Ammon's horn (tissue), 1 donor: ENCODE measurements around the gene CTF1.
A peak's percentile ranks its signal among the peaks of the same experiment; 100 is the strongest.

Source experiments
- DNase-seq: peaks from one replicate; pipeline ENCODE4 v3.0.0-alpha.2; 2016; ENCODE audit warnings: low spot score

Gene CTF1

DNA sequence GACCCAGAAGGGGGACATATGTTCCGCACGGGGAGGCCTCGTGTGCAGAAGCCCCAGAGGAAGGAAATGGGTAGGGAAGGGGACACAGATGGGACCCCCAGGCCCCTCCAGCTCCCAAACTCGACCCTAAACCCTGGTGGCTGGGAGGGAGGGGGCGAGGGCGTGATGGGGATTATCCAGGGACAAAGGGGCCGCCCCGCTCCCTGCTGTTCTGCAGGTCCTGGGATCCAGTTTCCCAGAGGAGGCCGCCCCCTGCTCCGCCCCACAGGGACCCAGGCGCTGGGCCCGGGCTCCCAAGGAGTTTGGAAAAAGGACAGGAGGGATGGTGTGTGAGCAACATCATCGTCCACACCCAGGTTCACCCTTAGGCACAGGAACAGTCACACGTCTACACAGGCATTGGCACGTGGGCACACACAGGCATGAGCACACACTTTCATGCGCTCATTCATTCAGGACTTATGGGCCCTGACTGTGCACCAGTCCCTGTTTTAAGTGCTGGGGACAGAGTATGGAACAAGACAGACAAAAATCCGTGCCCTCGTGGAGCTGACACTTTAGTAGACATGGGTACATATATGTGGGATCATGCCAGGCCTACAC, 14.1 kb downstream of the CTF1 start:
- no peak for DNase-seq

DNA sequence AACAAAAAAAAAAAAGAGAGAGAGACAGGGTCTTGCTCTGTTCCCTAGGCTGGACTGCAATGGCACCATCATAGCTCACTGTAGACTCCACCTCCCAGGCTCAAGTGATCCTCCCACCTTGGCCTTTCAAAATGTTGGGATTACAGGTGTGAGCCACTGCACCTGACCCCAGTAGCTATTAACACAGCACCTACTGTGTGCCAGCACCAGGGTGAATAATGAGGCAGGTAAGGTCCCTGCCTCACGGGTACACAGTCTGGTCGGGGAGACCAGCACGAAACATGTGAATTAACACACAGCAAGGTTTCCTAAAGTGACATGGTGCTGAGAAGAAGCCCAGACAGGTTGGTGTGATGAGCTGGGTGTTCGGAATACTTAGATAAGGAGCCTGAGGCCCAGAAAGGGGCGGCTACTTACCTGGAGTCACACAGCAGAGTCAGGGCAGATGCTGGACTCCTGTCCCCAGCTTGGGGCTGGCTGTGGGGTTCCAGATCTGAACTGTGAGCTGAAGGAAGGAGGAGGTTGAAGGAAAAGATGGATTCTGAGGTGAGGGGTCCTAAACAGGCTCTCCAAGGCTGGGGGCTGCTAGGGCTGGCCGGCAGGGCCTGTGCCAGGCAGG, 16.5 kb downstream of the CTF1 start:
- DNase-seq, result no peak

DNA sequence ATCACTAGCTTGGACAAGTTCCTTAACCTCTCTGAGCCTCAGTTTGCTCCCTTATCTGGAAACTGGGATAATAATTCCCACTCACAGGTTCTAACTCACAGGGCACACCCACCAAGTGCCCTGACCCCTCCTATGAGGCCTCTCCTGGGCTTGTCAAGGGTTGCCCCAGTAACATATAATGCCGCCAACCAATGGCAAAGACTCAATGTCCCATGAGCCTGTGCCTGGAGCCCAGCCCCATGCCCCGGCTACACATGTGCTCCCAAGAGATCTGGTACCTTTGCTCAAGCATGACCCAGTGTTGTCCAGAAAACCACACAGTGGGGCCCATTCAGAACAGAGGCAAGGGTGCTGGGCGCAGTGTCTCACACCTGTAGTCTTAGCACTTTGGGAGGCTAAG, 18.4 kb downstream of the CTF1 start:
- DNase-seq, result no peak

DNA sequence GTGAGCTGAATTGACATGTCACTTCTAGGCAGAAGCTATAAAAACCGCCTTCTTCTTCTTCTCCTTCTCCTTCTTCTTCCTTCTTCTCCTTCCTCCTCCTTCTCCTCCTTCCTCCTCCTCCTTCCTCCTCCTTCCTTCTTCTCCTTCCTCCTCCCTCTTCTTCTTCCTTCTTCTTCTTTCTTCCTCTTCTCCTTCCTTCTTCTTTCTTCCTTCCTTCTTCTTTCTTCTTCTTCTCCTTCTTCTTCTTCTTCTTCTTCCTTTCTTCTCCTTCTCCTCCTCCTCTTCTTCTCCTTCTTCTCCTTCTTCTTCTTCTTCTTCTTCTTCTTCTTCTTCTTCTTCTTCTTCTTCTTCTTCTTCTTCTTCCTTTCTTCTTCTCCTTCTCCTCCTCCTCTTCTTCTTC, 22.2 kb downstream of the CTF1 start:
- DNase-seq, result no peak

DNA sequence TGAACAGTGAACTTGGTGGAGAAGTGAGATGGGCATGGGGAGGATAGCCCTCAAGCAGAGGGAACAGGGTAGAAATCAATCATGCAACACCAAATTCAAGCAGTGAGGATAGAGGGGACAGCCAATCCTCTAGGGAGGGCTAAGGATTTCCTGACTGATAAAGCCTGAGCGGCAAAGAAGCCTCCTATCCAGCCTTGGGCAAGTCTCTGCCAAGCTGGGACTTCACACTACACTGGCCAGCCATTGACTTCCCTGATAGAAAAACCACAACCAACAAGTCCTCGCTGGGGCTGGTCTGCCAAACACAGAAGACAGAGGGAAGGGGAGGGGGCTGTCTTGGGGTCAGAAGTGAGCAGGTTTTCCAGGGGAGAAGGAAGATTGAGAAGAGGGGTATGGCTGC, 24.5 kb downstream of the CTF1 start:
- DNase-seq, result no peak

DNA sequence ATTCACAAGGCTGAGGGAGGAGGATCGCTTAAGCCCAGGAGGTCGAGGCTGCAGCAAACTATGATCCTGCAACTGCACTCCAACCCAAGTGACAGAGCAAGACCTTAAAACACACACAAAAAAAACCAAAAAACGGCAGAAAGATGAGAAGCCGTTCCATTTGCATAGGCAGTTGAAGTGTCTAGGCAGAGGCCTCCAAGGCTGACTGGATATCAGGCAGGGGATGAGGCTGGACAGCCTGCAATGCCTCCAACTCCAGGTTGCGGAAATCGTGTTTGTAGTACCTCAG, 25.0 kb downstream of the CTF1 start:
- DNase-seq, result no peak

DNA sequence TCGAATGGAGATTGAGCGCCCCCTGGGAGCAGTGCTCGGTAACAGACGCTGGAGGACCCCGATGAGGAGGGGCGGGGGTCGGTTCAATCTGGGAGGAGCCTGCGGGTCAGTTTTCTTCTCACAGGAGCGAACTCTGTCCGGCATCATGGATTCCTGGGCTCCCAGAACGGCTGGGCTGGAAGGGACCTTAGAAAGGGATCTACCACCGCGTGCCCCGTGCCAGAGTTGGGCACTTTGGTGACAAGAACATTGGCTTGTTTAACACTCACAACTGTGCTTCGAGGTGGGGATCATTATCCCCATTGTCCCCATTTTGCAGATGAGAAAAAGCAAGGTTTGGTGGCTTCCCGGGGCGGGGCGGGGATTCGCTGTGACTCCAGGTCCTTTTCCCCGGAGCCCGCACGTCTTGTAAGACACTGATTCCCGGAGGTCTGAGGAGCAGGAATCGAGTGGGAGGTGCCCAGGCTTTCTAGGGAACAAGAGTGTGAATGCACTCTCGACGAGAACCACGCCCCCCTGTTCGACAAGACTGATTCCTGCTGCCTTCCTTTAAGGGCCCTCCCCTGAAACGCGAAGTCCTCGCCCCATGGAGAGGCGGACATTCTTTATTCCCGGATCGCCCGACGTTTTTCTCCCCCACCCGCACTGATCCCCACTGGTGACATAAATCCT, 25.5 kb downstream of the CTF1 start:
- DNase-seq, result peak; percentile 91

DNA sequence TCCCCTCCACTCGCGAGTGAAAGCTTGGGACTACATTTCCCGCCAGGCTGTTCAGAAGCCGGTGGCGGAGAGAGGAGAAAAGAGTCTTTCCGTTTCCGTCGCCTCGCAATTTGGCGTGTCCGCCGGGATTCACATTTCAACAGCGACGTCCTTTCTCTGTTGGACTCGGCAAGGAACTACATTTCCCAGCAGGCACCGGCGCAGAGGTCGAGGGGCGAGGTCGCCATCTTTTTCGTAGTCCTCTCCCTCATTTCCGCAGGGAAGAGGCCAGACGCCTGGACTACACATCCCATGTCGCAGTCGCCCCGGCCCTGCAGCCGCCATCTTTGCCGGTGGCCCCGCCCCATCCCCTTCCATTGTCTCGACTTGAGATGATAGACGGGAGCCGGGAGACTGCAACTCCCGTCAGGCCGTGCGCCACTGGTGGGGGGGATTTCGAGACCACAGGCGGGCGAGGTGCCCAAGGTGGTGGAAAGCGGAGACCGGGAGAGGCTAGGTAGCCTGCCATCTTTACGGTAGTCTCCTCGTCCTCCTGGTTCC, 26.1 kb downstream of the CTF1 start:
- peak; percentile 100 for DNase-seq

DNA sequence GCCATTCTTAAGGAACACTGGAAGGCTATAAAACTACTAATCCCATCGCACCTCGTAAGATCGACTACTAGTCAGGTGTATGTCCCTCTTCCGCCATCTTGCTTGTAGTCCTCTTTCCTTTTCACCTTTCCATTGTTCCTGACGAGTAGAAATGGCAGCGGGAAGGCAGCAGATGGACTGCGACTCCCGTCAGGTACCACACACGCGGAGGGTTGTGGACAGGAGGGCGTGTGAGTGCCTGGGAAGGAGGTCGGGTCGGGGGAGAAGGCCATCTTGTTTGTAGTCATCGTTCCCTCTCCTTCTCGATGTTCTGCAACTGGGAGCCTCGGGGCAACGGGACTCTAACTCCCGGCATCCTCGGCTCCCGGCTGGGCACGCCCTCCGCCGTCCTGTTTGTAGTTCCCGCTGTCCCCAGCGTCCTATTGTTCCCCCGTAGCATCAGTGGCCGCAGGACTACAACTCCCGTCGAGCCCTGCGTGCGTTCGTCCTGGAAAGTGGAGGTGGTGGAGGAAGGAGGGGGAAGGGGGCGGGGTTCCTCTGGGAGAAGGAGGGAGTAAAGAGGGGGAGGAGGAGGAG, 26.6 kb downstream of the CTF1 start:
- DNase-seq, result peak; percentile 100

DNA sequence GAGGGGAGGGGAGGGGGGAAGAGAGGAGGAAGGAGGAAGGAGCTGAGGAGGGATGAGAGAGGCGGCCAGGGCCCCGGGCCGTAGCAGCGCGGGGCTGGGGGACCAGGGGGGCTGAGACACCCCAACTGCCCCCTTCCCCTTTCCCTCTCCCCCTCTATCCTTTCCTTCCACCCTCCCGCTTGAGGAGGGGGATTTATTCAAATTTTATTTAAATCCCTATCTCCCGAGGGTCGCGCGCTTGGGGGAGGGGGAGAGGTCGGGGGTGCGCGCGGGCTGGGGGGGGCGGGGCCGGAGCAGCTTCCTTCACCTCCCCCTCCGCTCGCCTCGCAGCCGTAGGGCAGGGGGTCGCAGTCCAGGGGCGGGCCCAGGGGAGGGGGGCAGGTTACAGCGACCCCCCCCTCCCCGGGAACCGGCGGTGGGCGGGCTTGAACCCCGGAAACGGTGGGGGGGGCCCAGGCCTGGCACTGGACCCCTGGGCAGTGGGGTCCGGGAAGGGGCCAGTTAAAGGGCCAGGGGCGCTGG, 27.2 kb downstream of the CTF1 start, which contains the start of gene FBXL19:
TSS of gene FBXL19 (plus strand) at position 19 of the 522 bp plus-strand sequence. CDS start 2,183 bp downstream, outside the sequence.
- DNase-seq, result no peak

DNA sequence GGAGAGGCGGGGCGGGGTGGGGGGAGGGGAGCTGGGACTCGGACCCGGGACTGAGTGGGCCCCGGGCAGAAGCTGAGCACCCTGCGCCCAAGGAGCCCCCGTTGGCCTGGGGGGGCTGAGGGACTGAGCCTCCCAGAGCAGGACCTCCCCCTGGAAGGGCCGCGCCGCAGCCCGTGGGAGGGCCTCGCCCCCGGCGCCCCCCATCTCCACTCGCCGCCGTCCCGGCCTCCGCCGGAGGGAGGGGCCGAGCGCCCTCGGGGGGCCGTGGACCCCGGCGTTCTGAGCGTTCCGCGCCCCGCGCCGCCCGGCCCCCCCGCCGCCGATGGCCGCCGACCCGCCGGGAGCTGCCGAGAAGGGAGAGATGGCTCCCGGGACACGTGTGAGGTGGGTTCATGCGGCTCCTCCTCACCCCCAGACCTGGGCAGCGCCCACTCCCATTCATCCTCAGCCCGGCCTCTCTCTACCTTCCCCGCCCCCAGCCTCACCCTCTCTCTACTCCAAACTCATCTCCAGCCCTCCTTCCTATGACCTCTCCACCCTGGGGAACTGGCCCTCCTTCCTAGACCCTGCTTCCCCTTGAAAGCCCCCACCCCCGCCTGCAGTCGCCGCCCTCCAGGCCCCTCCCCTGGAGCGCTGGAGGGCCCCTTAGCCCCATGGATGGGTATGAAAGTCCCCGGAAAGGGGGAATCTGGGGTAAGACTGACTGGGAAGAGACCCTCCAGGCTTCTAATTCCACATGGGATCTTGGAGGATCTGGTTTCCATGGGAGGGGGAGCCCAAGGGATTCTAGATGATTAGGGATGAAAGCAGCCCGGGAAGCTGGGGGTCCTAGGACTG, 27.9 kb downstream of the CTF1 start:
- DNase-seq, result no peak

DNA sequence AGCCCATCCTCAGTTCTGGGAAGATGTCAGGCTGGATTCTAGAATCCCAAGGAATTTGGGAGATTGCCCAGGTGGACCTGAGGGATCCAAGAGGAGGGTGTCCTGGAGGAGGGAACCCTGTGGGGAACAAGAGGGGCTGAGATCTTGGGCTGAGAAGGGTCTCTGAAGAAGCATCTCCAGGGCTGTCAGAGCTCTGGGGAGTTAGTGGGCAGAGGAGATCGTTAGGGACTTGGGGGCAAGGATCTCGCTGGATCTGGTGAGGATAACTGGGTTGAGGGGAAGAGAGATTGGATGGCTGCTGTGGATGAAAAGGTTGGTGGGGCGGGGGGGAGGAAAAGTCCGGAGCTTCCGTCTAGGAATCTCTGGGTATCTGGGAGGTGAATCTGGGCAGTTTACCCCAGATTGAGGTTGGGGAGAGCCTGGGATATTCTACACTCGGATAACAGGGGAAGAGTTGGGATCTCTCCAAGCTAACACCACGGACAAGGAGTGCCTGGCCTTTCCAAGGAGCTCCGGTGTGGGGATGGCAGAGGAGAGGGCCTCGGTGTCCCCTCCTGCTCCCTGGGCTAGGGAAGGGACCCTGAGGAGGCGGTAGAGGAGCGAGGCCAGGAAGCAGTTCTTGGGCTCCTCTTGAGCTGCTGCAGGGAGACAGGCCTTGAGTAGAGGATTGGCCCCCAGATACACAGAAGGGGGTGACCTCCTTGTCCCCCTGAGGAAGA, 28.7 kb downstream of the CTF1 start:
- no peak for DNase-seq

DNA sequence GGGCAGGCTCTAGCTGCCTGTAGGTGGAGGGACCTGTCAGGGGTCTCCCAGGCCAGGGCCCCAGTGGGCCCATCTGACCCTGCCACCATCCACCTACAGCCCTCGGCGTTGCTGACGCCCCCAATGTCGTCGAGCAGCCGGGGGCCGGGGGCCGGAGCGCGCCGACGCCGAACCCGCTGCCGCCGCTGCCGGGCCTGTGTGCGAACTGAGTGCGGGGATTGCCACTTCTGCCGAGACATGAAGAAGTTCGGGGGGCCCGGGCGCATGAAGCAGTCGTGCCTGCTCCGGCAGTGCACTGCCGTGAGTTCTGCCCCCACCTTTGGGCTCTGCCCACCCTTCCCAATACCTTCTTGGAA, 29.2 kb downstream of the CTF1 start:
- no peak for DNase-seq

DNA sequence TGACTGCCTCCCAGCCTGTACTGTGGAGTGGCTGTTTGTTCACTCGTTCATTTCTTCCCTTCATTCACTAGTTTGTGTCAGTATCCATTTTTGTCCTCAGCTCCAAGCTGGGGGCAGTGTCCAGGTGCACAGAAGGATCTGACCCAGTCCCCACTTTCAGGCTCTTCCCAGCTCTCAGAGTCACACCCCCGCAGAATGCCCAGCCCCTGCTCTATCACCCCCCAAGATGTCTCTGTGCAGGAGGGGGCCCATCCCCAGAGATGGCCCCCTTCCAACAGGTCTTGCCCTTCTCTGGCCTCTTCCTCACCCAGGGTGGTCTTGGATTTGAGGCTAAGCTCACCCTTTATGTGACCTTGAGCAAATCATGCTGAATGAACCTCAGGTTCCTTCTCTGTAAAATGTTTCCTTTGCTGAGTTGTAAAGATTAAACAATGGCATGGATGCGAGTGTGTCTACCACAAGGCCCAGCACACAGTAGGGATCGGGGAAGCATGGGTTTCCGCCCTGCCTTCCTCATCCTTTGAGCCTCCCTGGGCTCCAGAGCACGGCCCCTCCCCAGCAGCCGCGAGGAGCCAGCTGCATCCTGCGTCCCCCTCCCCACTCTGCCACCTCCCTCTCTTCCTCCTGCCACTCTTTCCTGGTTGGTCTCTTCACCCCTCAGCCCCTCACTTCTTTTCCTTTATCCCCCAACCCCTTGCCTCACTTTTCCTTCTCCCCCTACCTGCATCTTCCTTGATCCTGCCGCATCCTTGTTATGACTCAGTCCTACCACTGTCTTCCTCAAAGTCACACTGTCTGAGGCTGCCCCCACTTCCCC, 29.8 kb downstream of the CTF1 start:
- no peak for DNase-seq

DNA sequence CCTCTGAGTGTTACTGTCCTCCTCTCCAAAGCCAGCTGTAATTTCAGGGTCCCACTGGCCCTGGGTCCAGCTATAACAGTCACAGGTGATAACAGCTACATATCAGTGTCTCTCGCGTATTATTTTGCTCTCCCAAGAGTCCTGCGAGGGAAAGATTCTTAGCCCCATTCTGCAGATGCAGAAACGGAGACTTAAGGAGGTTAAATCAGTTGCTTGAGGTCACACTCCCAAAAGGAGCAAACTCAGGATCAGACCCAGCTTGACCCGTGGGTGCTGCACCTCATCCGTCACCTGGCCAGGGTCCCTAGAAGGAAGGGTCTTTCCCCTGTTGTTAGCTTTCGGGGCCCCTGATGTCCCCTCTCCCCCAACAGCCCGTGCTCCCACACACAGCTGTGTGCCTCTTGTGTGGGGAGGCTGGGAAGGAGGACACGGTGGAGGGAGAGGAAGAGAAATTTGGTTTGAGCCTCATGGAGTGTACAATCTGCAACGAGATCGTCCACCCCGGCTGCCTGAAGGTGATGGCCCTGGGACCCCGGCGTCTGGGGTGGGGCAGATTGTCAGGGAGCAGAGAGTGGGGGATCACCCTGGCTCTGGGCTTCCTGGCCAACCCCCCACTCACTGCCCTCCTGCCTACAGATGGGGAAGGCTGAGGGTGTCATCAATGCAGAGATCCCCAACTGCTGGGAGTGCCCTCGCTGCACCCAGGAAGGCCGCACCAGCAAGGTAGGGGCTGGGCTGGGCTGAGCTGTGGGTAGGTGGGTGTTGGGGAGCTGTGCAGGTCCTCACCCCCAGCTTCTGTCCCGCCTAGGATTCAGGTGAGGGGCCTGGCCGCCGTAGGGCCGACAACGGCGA, 30.7 kb downstream of the CTF1 start:
- no peak for DNase-seq

DNA sequence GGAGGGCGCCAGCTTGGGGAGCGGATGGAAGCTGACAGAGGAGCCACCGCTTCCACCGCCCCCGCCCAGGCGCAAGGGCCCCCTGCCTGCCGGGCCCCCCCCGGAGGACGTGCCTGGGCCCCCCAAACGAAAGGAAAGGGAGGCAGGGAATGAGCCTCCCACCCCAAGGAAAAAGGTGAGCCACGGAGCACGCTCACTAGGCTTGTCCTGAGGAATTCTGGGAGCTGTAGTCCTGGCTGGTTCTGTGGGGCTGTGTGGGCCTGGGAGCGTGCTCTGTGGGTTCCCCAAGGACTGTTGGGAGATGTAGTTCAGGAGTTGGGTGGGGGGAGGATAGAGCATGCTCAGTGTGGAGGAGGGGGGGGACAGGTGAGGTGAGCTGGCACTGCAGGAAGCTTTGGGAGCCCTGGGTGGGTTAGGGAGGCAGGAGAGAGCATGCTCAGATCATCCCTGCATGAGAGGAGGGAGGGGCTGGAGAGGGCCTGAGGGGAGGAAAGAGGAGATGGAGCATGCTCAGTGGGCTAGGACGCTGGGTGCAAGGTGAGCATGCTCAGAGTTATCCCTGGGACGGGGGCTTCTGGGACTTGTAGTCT, 31.5 kb downstream of the CTF1 start:
- DNase-seq, result peak; percentile 85

DNA sequence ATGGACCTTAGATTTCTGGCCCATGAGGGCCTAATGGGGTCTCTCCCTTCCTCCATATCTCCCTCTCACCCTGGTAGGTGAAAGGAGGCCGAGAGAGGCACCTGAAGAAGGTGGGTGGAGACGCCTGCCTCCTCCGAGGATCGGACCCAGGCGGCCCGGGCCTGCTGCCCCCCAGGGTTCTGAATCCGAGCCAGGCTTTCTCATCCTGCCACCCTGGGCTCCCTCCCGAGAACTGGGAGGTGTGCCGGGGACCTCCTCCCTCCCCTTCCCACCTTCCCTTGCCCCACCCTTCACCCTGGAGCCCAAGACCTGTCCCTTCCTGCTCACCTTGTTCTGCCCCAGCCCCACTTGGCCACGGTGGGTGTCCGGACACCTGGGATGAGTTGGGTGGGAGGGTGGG, 32.0 kb downstream of the CTF1 start:
- DNase-seq, result no peak

DNA sequence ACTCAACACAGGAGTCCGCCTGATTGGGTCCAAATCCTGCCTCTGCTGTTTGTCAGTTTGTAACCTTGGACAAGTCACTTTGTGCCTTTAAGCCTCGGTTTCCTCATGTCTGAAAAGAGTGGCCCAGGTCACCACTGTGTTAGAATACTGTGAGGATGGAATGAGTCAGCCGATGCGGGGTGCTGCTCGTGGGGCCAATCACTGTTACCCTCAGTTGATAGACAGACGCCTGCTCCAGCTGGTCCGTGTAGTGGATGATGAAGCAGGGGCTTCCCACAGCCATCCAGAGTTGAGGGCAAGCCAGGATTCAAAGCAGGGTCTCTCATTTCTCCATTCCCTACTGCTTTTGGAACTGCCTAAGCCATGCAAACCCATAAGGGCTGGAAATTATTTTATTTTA, 32.8 kb downstream of the CTF1 start:
- DNase-seq, result no peak

DNA sequence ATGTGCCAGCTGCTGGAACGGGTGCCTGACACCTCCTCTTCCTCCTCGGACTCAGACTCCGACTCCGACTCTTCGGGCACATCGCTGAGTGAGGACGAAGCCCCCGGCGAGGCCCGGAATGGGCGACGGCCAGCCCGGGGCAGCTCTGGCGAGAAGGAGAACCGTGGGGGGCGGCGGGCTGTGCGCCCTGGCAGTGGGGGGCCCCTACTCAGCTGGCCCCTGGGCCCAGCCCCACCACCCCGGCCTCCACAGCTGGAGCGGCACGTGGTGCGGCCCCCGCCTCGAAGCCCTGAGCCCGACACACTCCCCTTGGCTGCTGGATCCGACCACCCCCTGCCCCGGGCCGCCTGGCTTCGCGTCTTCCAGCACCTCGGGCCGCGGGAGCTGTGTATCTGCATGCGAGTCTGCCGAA, 33.8 kb downstream of the CTF1 start:
- DNase-seq, result no peak
